Kidney glomerular epithelial cell (primary cell): Measurements from ENCODE around the gene IL18R1.

Source experiments
- DNase-seq: peaks from one replicate; lab custom pipeline; 2025; lab: John Stamatoyannopoulos, UW

Gene IL18R1

DNA sequence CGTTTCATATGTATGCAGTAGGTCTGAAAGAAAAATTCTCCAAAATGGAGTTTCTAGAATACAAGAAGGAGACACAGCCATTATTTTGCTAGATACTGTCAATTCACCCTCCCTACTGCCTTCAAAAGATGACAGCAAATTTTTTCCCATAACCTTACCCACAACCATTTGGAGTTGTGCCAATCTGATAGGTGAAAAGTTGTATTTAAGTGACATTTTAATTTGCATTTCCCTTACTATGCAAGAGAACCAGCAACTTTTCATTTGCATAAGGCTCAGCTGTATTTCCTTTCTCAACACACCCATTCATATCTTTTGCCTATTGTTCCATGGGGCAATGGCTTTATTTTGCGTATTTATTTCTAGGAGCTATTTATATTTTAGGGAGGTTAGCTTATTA is 36.0 kb downstream of the IL18R1 start:
- DNase-seq = no peak

DNA sequence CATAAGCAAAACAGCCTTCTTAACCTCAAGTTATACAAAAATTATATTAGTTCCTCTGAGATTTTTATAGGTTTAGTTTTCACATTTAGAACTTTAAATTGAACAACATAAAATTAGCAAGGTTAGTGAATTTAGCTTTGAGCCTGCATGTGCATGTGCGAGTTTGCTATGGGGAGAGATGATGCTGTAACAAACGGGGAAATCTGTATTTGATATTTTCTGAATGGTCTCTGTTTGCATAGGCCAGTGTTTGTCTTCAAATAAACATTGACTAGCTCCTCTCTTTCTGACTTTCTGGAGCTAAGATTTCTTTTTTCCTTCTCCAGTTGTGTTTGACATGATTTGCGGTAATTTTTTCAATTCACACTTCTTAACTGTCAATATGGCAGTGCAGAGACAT is 36.5 kb downstream of the IL18R1 start:
- no peak for DNase-seq

DNA sequence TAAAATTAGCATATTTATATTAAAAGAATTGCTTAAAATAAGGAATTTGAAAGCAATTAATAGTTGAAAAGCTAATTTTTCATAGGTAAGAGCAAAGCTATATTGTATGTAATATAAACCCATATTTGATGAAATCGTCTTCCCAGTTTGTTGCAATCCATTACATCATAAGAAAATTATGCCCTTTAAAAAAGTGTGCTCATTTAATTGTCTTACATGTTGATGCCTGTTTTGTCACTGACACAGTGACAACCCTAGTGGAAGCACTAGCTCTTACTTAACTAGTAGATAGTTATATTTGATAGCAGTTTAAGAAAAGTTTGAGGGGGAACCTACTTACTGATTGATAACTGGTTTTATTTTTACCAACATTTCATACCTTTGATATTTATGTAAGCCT is 37.3 kb downstream of the IL18R1 start:
- no peak for DNase-seq

DNA sequence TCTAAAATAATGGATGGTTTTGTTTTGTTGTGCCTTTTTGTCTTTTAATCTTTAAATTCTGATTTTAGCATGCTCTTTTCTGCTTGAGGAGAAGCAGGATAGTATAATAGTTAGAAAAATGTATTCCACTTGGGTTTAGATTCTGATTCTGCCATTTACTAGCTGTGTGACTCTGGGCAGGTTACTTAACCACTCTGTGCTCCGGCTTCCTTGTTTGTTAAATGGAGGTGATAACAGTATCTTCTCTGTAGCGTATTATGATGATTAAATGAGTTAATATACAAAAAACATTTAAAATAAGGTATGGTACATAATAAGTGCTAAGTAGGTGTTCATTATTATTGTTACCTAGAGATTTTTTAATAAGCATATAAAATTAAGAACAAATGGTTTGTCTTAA is 40.4 kb downstream of the IL18R1 start:
- DNase-seq = no peak

DNA sequence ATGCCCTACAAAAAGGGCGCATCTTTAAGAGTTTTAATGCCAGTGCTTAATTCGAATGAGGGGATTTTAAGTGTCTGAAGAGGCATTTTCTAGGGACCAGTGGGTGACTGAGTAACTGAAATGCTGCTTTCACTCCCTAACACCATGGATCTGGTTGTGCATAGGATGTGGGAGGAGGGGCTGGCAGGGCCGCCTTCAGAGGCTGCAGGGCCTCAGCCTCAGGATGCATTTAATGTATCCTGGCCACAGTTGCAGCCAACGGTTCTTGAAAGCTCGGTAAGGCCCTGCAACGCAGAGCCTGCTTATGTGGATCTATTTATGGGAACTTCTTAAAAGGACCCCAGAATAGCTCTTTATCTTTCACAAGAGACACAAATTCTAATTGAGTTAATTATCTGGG is 41.6 kb downstream of the IL18R1 start:
- DNase-seq = no peak

DNA sequence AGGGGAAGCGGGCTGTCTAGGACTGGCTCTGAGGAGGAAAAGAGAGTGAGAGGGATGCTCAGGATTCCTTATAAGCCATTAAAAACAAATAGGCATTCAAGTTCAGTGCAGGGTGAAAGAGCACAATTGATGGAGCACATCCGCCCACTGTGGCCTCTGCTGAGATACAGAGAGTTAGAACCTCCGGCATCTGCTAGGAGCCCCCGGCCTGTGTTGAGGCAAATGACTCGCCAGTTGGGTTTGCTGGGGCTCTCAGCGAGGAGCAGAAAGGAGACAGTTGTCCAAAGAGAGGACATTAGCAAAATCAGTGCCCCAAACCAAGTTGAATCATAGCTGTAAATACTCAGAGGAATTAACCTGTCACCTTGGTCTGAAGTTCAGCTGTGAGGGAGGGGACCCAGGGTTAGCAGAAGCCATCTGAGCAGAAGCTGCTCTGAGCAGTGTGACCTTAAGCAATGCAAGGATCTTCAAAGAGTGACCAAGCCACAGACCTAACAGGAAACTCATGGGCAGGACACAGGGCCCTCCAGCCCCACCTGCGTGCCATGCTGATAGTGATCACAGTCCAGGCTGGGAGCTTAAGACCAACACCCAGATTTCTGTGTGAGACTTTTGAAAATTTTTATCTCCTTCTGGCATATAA is 44.0 kb downstream of the IL18R1 start:
- DNase-seq = no peak

DNA sequence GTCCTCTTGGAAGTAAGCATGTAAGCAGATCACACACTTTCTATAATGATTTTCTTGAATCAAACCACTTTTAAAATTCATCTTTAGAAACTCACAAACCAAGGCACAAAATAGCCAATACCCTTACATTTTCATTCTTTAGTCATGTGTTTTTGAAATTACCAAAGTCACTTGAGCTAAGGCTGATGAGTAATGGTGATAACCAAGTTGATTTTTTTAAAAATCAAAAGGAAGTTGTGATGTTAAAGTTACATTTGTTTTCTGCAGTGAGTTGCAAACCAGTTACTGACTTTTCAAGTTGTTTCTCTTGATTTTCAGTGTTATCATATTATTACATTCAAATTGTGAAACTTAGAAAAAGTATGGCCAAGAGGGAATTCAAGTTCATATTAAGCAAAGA is 45.9 kb downstream of the IL18R1 start:
- no peak for DNase-seq

DNA sequence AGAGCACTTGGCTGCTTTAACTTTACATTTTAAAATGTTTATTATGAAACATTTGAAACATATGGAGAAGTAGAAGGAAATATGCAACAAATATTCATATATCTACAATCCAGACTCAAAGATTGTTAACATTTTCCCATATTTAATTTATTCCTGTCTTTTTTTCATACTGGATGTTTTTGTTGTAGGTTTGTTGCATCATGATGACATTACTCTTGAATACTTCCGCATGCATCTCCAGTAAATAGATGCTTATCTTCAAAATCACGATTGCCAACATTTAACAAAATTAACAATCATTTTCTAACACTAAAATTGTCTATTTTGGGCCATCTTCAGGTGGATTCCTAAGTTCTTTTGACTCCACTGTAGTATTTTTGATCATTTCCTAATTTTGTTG is 46.3 kb downstream of the IL18R1 start:
- DNase-seq = no peak

DNA sequence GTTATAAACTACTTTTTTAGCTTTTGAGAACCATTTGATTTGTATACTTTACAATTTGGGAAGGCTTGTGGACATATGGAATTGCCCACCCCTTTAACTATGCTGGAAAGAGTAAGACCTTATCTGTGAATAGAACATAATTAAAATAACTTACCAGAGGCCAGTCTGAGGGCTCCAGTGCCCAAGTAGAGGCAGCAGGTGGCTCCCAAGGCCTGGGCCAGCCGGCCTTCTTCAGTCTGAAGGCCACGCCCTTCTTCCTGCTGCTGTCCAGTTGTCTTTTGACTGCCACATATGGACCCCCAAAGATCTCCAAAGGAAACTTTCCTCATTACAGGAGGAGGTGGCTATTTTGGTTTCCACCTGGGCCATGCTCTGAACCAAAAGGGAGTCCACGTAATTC is 55.4 kb downstream of the IL18R1 start:
- DNase-seq = no peak

DNA sequence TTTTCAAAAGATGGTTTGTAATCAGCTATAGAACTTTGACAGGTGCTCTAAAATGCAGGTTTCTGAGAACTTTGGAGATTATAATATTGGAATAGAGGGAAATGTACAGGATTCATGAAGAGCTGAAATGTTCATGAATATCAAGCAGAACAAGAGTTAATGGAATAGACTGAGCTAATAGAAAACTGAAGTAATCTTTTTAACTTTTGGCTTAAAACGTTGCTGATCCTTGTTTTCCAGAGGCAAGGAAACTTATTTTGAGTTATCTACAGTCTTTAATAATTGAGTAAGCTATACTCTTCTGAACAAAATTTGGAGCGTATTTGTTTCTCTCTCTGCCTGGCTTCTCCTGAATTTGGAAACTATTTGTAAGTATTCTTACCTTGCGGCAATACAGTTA is 56.6 kb downstream of the IL18R1 start:
- no peak for DNase-seq

DNA sequence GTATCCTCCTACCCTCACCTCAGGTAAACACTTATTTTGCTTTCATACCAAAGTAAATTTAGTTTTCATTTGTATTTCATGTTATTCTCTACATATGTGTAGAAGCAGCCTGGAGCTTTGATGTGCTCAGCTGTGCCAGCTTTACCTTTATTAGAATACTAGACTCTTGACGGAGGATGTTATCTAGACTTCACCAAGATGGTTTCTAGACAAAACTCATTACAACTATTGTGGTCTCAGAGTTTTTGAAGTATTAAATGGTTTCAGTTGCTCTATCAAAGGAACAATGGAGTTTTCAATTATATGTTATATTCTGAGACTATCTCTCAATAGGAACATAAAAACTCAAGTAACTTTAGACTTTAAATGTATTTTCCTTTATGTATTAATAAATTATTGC is 62.4 kb downstream of the IL18R1 start:
- no peak for DNase-seq

DNA sequence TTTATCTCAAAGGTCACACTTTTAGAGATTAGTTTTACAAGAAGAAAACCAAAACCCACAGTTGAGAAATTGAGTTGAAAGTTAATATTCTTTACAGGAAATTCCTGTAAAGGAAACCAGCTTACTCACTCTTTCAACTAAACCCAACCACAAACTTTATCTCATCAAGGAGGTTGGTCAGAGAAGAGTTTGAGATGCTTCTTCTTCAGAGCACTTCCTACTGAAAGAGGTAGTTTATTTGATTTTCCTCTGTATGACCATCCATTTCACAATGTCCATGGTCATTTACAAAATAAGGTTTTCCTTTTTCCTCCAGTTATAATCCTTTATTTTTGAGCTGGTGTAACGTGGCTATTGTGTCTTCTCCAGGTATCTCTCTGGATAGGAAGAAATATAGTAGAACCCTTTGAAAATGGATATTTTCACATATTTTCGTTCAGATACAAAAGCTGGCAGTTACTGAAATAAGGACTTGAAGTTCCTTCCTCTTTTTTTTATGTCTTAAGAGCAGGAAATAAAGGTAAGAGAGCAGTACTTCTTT is 62.9 kb downstream of the IL18R1 start:
- no peak for DNase-seq

DNA sequence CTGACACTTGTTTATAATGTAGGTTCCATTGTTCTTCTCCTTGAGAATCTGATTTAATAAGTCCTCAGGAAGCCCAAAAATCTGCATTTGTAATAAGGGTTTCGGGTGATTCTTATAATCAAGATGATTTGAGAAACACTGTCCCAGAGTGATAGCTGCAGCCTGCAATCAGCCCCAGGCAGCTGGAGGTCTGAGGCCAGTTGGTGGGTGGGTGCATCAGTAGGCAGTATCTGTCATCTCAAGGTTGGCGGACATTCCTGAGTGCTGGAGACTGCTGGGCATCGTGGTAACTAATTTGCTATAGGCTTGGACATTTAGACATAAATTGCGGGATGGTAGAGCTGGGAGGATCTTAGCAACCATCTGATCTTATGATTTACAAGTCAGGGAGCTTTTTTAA is 64.7 kb downstream of the IL18R1 start:
- no peak for DNase-seq

DNA sequence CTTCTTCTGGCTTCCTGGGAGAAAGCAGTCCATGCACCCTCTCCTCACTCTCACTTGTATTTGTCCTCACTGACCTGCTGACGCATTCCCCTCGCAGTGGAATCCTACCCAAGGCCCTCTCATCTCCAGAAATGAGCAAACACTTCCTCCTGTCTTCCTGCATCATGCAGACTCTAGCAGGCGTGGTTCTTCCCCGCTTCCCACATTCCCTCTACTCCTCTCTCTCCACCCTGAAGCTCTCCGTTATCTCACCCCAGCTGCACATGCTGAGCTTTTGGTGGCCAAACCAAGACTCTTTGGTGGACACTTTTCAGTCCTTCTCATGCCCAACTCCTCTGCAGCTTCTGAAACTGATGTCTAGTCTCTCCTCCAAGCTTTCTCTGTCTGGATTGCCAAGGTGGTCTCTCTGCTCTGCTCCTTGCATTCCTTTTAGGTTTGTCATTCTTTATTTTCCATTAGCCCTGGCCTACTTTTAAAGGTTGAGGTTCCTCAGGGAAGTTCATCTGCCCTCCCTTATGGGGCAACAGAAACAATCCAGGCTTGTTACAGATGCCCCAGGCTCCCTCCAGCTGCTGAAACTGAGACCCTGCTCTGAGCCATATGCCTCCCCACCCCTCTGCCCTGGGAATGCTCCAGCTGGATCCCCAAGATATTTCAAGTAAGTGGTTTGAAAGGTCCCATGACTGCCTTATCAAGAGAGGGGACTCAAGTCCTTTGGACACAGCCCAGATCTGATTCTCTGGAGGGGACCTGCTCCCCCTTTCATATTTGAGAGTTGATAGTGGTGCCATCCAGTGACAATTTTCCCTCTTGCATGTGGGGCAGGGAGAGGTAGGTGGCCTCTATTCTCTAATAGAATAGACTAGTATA is 66.5 kb downstream of the IL18R1 start:
- DNase-seq = no peak

DNA sequence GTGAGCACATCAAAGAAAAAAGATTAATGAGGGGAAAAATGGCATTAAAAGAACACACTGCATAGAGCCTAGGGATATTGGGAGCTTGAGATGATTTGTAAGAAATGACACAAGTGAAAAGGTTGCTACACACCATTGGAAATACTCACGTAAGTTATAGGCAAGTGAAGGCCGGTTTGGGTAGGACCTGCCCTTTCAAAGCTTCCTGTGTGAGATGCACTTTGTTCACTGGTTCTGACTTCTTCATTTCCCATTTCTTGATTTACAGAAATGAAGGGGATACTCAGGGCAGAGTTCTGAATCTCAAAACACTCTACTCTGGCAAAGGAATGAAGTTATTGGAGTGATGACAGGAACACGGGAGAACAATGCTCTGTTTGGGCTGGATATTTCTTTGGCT is 67.3 kb downstream of the IL18R1 start, which contains the start of gene IL18RAP:
Gene IL18RAP, plus strand, starts transcription at position 251 of the 400 bp plus-strand sequence. Its CDS starts 118 bp downstream, at position 369.
- DNase-seq = no peak

DNA sequence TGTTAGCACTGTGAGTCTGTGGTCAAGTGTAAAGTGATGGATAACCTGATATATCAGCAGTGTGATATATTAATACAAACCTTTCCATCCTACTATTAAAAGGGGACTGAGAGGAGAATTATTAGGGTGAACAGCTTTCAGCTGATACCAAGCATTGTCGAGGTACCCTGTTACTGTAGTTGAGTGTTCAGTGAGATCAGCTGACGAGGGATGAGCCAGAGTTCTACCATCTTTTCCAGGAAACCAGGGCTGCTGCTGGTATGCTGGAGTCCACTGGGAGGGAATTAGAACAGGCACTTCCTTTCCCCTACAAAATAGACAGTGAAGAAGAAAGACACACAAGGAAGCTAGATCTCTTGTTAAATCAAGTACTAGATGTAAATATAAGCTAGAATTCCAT is 67.8 kb downstream of the IL18R1 start:
- no peak for DNase-seq

DNA sequence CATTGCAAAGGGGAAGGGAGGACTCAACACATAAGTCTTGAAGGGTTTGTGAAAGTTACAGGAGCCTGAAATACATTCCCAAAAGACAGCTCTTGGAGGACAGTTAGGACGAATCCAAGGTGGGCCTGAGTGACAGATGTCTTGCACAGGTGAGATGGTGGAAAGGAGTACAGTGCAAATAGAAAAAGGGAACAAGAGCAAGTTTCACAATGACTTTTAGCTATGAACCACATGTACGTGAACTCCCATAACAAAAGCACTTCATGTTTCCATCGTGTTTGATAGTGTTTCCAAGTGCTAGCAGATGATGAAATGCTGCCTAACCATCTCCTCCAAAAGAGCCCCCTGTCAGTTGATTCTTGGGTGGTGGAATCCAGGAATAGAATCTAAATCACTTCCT is 69.2 kb downstream of the IL18R1 start:
- DNase-seq = no peak

DNA sequence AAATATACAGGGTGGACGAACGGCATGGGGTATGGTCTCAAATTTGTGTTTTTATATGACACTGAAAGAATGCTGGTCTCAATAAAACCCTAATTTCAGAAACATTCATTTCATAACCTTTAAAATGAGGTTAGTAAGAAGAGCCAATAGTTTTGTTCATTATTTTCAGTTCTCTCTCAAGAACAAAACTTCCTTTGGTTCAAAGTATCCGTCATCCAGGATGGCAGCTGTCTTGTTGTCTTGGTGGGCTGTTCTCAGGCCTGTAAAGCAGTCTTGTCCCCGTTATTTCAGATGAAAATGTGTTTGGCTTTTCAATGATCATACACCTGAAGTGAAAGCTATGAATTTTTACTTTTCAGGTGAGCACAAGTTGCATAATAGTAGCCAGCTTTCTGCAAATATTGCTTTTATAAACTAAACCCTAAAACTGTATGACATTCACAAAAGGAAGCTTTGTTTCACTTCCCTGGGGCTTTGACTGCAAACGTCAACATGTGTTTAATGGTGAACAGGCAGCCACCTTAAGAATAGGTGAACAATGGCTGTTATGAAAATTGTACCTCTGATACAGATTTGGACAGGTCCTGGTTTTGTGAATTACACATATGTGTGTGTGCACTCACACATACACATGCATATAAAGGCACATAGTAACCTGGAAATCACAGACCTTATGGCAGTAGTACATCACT is 70.0 kb downstream of the IL18R1 start:
- no peak for DNase-seq

DNA sequence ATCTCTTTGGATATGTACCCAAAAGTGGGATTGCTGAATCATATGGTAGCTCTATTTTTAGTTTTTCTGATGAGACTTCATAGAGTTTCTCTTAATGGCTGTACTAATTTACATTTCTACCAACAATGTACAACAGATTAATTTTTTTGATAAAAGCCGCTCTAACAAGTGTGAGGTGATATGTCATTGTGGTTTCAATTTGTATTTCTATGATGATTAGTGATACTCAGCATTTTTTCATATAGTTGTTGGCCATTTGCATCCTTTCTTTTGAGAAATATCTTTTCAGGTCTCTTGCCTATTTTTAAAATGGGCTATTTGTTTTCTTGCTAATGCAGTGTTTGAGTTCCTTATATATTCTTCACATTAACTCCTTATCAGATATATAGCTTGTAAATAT is 71.7 kb downstream of the IL18R1 start:
- no peak for DNase-seq

DNA sequence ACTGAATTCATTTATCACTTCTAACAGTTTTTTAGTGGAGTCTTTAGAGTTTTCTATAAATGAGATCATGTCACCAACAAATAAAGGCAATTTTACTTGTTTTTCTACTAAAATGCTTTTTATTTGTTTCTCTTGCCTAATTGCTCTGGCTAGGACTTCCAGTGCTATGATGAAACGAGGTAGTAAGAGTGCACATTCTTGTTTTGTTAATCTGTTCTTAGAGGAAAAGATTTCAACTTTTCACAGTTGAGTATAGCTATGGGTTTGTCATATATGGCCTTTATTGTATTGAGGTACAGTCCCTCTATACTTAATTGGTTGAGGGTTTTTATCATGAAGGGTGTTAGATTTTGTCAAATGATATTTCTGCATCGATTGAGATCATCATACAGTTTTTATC is 73.0 kb downstream of the IL18R1 start:
- no peak for DNase-seq

DNA sequence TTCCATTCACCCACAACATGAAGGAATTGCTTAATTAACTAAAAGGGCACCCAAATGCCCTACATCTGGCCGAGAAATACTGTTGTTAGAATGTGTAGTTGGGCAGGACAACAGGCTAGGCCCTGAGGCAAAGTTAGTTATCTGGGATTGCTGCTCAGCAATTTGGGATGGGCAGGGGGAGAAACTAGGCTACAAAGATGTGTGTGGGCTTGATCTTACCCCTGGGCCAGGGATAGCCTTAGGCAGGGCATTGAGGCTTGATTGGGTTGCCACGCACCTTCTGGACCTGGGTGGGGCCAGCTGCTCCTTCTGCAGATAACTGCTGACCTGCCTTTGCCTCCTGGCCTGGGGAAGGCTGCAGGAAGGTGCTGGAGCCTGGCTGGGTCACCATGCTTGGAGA is 76.8 kb downstream of the IL18R1 start:
- no peak for DNase-seq

DNA sequence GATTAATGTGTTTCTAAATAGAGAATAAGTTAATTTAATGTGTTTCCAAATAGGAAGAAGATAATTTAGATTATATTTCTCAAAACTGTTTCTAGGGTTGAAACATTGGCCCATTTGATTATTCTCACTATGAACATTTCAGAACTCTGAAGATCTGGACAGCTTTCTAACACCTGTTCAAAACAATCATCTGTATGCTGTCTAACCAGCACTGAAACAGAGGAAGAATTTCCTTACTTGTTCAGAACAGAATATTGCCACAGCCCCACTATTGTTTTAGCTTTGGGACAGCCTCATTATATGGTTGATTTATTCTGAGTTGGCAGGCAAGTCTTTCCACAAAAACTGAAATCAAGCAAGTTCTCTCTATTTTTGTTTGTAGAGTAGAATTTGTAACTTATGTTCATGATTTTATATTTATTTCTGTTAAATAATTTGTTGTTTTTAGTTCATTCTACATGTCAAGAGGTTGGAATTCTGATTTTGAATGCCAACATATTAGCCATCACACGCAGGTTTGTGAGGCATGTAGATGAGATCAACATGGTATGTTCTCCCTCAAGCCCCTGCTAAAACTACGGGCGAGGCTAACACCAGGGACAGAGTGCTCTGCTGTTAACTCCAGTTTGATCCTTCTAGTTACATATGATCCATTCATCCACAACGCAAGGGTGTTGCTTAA is 78.5 kb downstream of the IL18R1 start:
- no peak for DNase-seq
